RWPE1 (cell line): ENCODE results near the gene EVL.

Experiments used
- CTCF ChIA-PET: fragments of 350-600 bp; sonication (Branson Sonifier 250); formaldehyde crosslinking; extraction: SDS; loops from one replicate; lab custom pipeline; 2021; lab: Yijun Ruan, JAX
- POLR2A ChIA-PET: fragments of 400-600 bp; formaldehyde crosslinking; extraction: SDS; loops from one replicate; lab custom pipeline; 2020; ENCODE audit warnings: antibody characterized with exemption; ENCODE audit not compliant: low non-redundant PET; lab: Yijun Ruan, JAX
- DNase-seq: peaks from one replicate; pipeline ENCODE4 v3.0.0; 2012; ENCODE audit warnings: low spot score
- H3K27ac ChIP-seq: fragments of 450-650 bp; 2 replicates; pipeline ENCODE4 v1.5.1; 2017
- TF ChIP-seq, protein P1 (sequence below): fragments of 450-650 bp; conservative IDR thresholded peaks from 2 replicates; pipeline ENCODE4 v1.5.1; 2017; ENCODE audit warnings: low read depth, mild to moderate bottlenecking

The EVL gene

DNA sequence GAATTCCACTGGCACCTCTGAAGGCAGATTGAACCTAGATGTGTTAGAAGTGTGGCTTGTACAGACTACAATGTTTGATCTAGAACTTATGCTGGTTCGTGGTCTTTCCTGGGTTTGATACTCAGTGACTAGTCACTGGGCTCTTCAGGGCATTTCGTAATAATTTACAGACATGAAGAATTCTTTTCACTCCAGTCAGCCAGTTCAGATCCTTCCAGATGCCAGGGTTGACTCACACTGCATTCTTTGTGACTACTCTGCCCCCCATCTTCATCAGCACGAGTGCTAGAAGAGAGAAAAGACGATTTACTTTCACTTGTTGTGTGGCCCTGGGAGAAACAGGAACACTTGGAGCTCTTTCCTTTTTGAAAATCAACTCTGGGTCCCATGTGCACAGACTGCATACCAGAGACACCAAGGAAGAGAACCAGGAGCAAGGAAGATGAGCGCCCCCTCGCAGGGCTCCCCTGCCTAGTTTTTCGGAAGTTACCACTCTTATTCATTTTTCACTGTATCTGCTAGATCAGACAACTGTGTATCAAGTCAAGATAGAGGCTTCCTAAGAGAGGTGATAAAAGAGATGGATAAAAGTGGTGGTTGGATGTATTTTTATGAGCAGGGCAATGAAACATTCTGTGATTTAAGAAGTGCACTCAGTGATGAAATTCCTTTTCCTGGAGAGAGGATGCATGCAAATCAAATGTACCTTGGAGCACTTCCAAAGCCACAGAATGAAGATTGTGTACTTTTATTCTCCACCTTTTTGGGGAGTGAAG lies 33.5 kb upstream of the EVL start:
- peak; percentile 97 for DNase-seq

DNA sequence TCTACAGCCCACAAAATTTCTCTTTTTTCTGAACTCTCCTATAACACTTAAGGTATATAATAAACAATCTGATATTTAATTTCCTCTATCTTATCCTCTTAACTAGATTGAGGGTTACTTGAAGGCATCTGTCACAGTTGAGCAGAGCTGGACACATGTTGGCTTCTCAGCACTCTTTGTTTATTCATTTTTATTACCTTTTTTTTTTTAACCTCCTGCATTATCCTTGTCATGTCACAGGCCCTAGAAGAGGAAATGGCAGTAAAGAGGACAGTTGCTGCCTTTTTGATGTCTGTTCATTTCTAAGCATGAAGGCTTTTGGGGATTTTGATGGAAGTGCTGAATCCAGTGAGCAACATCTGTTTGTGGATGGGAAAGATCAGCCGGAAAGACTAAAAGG lies 32.5 kb upstream of the EVL start:
- TF ChIP-seq, protein P1, sequence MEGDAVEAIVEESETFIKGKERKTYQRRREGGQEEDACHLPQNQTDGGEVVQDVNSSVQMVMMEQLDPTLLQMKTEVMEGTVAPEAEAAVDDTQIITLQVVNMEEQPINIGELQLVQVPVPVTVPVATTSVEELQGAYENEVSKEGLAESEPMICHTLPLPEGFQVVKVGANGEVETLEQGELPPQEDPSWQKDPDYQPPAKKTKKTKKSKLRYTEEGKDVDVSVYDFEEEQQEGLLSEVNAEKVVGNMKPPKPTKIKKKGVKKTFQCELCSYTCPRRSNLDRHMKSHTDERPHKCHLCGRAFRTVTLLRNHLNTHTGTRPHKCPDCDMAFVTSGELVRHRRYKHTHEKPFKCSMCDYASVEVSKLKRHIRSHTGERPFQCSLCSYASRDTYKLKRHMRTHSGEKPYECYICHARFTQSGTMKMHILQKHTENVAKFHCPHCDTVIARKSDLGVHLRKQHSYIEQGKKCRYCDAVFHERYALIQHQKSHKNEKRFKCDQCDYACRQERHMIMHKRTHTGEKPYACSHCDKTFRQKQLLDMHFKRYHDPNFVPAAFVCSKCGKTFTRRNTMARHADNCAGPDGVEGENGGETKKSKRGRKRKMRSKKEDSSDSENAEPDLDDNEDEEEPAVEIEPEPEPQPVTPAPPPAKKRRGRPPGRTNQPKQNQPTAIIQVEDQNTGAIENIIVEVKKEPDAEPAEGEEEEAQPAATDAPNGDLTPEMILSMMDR: no peak
- DNase-seq: no peak
- peak overlapping the region; percentile 95 for H3K27ac ChIP-seq
- CTCF ChIA-PET: no interaction called here
- POLR2A ChIA-PET: interaction anchor here (0.7 kb wide), 1 partner anchor 36 kb away, joined by 3 read pairs; no protein-coding TSS in a partner anchor

More for the DNA sequence above, 33.5 kb upstream of the EVL start:
- TF ChIP-seq, protein P1: no peak
- peak overlapping the region; percentile 95 for H3K27ac ChIP-seq
- POLR2A ChIA-PET: no interaction called here
- CTCF ChIA-PET: no interaction called here

DNA sequence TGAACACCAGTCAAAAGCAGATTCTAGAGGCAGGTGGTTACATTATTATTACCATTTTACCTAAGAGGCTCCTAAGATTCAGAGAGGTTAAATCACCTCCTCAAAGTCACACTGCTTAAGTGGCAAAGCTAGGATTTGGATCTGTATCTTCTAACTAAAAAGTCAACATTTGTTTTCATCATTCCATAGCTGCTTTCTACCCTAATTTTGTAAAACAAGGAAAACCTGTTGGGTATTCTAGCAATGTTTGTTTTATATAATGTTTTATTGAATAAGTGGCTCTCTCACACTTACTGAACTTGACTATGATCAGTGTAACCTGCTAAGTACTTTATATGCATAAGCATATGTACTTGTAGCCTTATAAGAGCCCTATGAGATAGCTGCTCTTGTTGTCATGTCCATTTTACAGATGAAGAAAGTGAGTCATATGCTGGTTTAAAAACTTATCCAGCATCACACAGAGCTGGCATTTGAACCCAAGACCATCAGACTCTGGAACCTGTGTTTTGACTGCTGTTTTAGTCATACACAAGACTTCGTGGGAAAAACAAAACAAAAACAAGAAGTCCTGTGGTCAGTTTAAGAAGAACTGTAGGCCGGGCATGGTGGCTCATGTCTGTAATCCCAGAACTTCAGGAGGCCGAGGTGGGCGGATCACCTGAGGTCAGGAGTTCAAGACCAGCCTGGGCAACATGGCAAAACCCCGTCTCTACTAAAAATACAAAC lies 31.7 kb upstream of the EVL start:
- CTCF ChIA-PET: interaction anchor here (0.6 kb wide), 3 partner anchors 51 to 145 kb away, joined by 3 to 7 read pairs (median 5); no protein-coding TSS in a partner anchor
- no peak for DNase-seq
- peak overlapping the region; percentile 25; the same call in 1 of the 2 replicates for H3K27ac ChIP-seq
- POLR2A ChIA-PET: no interaction called here
- TF ChIP-seq, protein P1: no peak

DNA sequence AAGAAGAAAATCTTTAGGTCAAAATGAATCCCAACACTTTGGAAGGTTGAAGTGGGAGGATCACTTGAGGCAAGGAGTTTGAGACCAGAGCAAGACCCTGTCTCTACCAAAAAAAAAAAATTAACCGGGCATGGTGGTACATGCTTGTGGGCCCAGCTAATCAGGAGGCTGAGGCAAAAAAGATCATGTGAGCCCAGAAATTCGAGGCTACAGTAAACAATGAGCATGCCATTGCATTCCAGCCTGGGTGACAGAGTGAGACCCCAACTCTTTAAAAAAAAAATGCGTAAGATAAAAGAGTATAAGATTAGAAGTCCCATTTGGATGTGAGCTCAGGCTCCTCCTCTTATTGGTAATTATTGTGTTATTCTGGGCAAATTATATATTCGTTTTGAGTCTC lies 30.8 kb upstream of the EVL start:
- DNase-seq: no peak
- TF ChIP-seq, protein P1: no peak
- H3K27ac ChIP-seq: no peak overlapping the region
- ChIA-PET POLR2A (no interaction called here), CTCF (interaction anchor here (0.6 kb wide), 3 partner anchors 34 to 510 kb away, joined by 3 to 7 read pairs (median 4); no protein-coding TSS in a partner anchor)

DNA sequence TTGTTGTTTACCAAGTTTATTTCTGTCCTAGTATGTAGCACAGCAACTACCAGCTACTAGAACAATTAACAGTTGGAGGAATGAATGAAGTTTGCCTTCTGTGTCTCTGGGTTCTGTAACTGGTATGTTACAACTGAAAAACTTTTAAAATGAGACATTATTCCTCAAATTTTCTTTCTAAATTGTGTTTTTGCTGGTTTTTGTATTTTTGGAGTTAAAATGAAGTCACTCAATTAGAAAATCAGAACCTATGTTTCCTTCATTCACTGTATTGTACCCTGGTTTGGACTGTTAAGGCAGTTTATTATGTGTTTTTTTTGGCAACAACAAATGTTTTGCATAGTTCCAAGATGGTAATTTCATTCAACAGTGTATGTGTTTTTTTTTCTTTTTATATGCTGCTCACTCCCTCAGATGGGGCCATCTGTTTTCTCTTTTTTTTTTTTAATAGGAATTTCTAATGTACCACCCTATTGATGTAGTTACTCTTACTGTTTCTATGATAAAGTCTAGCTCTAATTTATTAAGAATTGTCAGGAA lies 30.2 kb upstream of the EVL start:
- CTCF ChIA-PET: interaction anchor here (0.6 kb wide), 2 partner anchors 33 to 117 kb away, joined by 3 to 4 read pairs; no protein-coding TSS in a partner anchor
- no peak overlapping the region for H3K27ac ChIP-seq
- no peak for DNase-seq
- TF ChIP-seq, protein P1: no peak
- POLR2A ChIA-PET: no interaction called here

DNA sequence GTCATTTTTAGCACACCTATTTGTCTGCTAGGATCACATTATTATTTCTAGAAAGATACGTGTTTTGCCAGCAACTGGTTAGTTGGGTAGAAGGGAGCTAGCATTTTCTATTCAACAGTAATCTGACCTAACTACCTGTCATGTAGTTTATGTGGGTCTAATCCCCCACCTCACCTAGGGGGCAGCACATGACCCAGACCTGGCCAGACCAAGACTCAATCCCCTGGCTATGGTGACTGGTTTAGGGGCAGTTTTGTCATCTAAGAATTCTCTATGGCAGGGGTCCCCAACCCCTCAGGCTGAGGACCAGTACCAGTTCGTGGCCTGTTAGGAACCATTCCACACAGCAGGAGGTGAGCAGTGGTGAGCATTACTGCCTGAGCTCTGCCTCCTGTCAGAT lies 29.5 kb upstream of the EVL start:
- CTCF ChIA-PET: no interaction called here
- TF ChIP-seq, protein P1: no peak
- no peak for DNase-seq
- H3K27ac ChIP-seq: no peak overlapping the region
- POLR2A ChIA-PET: no interaction called here
